ENCODE data around the gene CTRB1. TPM values are rescaled to one million over a fixed set of nuclear protein-coding genes. Genes with fewer than 3 reads are reported as not detected.
"Not testable (repeated sequence)": the region's sequence is repeated elsewhere in the genome, so short reads cannot be mapped to it uniquely, and the experiment has no call there.

Gene CTRB1
- total RNA-seq, 1 donor from 2014 or later: not detected

- no peaks in the 10 kb centered on the region for H3K27me3 ChIP-seq
- intact Hi-C loops (cut with DNase I): no loop called here
- H3K36me3 ChIP-seq: no peaks in the 10 kb centered on the region
- peak overlapping the region in 1 of 2 donors; percentile 34 for H3K27ac ChIP-seq
- no peaks in the 10 kb centered on the region for H3K4me1 ChIP-seq
- no peak for DNase-seq (ENCODE audit: low spot score in 2 of 2)
- TF ChIP-seq CTCF (IDR thresholded peaks at IDR 0.05): no peak
- no peaks in the 10 kb centered on the region for H3K9me3 ChIP-seq
- H3K4me3 ChIP-seq: no peak overlapping the region
Observed at GRCh38 chr16:75216127-75216526, 2.7 kb upstream of the CTRB1 start.

- TF ChIP-seq CTCF (IDR thresholded peaks at IDR 0.05): no peak
- H3K4me3 ChIP-seq: no peak overlapping the region
- no peak for DNase-seq (ENCODE audit: low spot score in 2 of 2)
- no peaks in the 10 kb centered on the region for H3K27me3 ChIP-seq
- peak overlapping the region in 1 of 2 donors; percentile 34 for H3K27ac ChIP-seq
- intact Hi-C loops (cut with DNase I): no loop called here
- no peaks in the 10 kb centered on the region for H3K9me3 ChIP-seq
- no peaks in the 10 kb centered on the region for H3K4me1 ChIP-seq
- H3K36me3 ChIP-seq: no peaks in the 10 kb centered on the region
Observed at GRCh38 chr16:75216576-75216975, 2.2 kb upstream of the CTRB1 start.

GRCh38 chr16:75217389-75217851 is 1.4 kb upstream of the CTRB1 start:
- intact Hi-C loops (cut with DNase I): no loop called here
- DNase-seq (ENCODE audit: low spot score in 2 of 2): no peak
- Histone ChIP-seq H3K27ac (no peak overlapping the region), H3K27me3 (no peaks in the 10 kb centered on the region), H3K4me1 (no peaks in the 10 kb centered on the region), H3K4me3 (no peak overlapping the region), H3K9me3 (no peaks in the 10 kb centered on the region), H3K36me3 (no peaks in the 10 kb centered on the region)
- TF ChIP-seq CTCF (IDR thresholded peaks at IDR 0.05): no peak

GRCh38 chr16:75219088-75219487 is 300 bp downstream of the CTRB1 start:
- H3K36me3 ChIP-seq: no peaks in the 10 kb centered on the region
- H3K4me1 ChIP-seq: no peaks in the 10 kb centered on the region
- H3K27me3 ChIP-seq: no peaks in the 10 kb centered on the region
- H3K9me3 ChIP-seq: no peaks in the 10 kb centered on the region
- H3K27ac ChIP-seq: no peak overlapping the region
- no peak for DNase-seq (ENCODE audit: low spot score in 2 of 2)
- no peak for TF ChIP-seq CTCF (IDR thresholded peaks at IDR 0.05)
- no peak overlapping the region for H3K4me3 ChIP-seq
- intact Hi-C loops (cut with DNase I): no loop called here

GRCh38 chr16:75219838-75220237 is 1.1 kb downstream of the CTRB1 start:
- no peaks in the 10 kb centered on the region for H3K9me3 ChIP-seq
- intact Hi-C loops (cut with DNase I): no loop called here
- no peaks in the 10 kb centered on the region for H3K4me1 ChIP-seq
- peak overlapping the region in 1 of 2 donors; percentile 0 for H3K4me3 ChIP-seq
- H3K36me3 ChIP-seq: no peaks in the 10 kb centered on the region
- no peaks in the 10 kb centered on the region for H3K27me3 ChIP-seq
- no peak for DNase-seq (ENCODE audit: low spot score in 2 of 2)
- no peak overlapping the region for H3K27ac ChIP-seq
- no peak for TF ChIP-seq CTCF (IDR thresholded peaks at IDR 0.05)

GRCh38 chr16:75222271-75222783 is 3.5 kb downstream of the CTRB1 start:
- Histone ChIP-seq H3K27ac (peak overlapping the region; percentile 23 to 56), H3K36me3 (no peaks in the 10 kb centered on the region), H3K4me1 (no peaks in the 10 kb centered on the region), H3K4me3 (no peak overlapping the region), H3K9me3 (no peaks in the 10 kb centered on the region), H3K27me3 (no peaks in the 10 kb centered on the region)
- no peak for TF ChIP-seq CTCF (IDR thresholded peaks at IDR 0.05)
- intact Hi-C loops (cut with DNase I): no loop called here
- DNase-seq (ENCODE audit: low spot score in 2 of 2): peak in 1 of 2 donors; percentile 73

- H3K9me3 ChIP-seq; DNase-seq (ENCODE audit: low spot score in 2 of 2); H3K36me3 ChIP-seq; H3K4me3 ChIP-seq; intact Hi-C loops (cut with DNase I); H3K27ac ChIP-seq; H3K27me3 ChIP-seq; H3K4me1 ChIP-seq: not testable (repeated sequence)
Observed at GRCh38 chr16:75223129-75223528, 4.3 kb downstream of the CTRB1 start.

Data from ascending aorta (tissue), 2 donors.